ENCODE results near the gene KRT74. TPM values are rescaled to one million over a fixed set of nuclear protein-coding genes. Genes with fewer than 3 reads are reported as not detected.

The KRT74 gene
- total and polyA plus RNA-seq, 10 donors, result not detected

DNA sequence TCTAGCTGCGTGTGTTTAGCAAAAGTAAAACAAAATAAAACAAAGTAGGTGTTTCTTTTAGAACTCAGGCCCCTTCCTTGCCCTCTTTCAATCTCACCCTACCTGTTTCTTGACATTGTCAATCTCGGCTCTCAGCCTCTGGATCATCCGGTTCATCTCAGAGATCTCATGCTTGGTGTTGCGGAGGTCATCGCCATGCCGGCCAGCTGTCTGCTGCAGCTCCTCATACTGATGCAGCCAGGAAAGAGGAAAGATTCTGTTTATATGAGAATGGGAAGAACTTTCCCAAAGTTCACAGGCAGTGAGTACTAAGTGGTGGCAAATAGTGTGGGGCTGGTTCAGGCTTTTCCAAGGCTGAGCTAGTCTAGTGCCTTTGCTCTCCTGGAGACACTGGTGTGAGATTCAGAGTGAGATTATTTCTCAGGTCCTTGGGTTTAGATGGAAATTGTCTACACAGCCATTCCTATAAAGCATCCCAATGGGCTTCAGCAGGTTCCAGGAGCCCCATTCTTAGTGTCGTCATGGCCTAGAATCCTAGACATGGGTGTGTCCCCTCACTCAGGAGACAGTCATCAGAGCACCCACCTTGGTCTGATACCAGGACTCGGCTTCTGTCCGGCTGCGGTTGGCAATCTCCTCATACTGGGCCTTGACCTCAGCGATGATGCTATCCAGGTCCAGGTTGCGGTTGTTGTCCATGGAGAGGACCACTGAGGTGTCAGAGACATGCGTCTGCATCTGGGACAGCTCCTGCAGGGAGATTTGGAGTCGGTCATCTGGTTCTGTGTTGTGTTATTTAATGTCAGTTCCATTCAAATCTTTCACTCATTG lies 56.4 kb downstream of the KRT74 start:
- peaks cover 0 to 17% (median 0%) of the 10 kb centered on the region in 7 donors for H3K27me3 ChIP-seq (replicated peaks in 1 of 7)
- TF ChIP-seq POLR2AphosphoS5 (IDR thresholded peaks at IDR 0.05), result no peak
- no peak for TF ChIP-seq POLR2A (IDR thresholded peaks at IDR 0.05)
- TF ChIP-seq, protein P1, sequence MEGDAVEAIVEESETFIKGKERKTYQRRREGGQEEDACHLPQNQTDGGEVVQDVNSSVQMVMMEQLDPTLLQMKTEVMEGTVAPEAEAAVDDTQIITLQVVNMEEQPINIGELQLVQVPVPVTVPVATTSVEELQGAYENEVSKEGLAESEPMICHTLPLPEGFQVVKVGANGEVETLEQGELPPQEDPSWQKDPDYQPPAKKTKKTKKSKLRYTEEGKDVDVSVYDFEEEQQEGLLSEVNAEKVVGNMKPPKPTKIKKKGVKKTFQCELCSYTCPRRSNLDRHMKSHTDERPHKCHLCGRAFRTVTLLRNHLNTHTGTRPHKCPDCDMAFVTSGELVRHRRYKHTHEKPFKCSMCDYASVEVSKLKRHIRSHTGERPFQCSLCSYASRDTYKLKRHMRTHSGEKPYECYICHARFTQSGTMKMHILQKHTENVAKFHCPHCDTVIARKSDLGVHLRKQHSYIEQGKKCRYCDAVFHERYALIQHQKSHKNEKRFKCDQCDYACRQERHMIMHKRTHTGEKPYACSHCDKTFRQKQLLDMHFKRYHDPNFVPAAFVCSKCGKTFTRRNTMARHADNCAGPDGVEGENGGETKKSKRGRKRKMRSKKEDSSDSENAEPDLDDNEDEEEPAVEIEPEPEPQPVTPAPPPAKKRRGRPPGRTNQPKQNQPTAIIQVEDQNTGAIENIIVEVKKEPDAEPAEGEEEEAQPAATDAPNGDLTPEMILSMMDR (IDR thresholded peaks at IDR 0.05 in 8 of 11, conservative IDR thresholded peaks at IDR 0.05 in 3 of 11), result no peak
- no peaks in the 10 kb centered on the region for H3K9me3 ChIP-seq
- intact Hi-C loops (cut with DNase I; ENCODE audit: low total_unique reads), result no loop called here
- DNase-seq, result no peak
- no peak overlapping the region for H3K27ac ChIP-seq
- no peaks in the 10 kb centered on the region for H3K4me1 ChIP-seq
- 89 to 92% (median 90%) methylated on average over 12 to 14 of the region's 14 CpGs for WGBS, 5 donors
- H3K36me3 ChIP-seq, result no peaks in the 10 kb centered on the region
- no peak overlapping the region for H3K4me3 ChIP-seq

DNA sequence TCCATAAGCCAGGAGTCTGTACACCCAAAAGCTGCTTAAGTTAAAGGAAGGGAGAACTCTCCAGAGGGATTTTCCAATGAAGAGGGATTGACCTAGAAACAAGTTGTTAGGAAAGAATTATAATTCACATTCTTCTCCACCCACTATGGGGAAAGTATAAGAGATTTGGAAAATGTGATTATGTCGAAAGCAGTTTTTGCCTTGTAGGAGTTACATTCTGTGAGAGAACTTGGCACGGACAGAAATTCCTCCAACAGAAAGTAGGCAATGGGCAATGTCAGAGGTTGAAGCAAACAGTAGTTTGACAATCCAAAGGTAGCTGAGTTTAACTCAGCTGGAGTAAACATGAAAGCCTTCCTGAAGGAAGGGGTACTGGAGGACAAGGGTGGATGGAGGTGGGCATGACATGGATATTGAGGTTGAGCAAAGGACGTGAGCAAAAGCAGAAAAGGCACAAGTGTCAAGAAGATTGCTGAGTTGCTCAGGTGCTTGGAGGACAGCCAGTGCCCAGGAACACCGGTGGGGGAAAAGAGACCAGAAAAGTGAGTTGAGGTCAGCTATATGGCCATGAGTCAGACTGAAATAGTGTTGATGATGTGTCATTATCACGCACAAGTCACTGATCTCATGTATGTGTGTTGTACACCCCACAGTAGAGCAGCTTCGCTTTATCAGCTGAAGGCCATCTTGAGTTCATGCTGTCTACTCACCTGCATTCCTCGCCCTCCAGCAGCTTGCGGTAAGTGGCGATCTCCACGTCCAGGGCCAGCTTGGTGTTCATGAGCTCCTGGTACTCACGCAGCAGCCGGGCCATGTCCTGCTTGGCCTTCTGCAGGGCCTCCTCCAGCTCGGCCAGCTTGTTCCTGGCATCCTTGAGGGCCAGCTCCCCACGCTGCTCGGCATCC lies 57.5 kb downstream of the KRT74 start:
- TF ChIP-seq POLR2A (IDR thresholded peaks at IDR 0.05), result no peak
- TF ChIP-seq, protein P1 (IDR thresholded peaks at IDR 0.05 in 8 of 11, conservative IDR thresholded peaks at IDR 0.05 in 3 of 11), result no peak
- TF ChIP-seq POLR2AphosphoS5 (IDR thresholded peaks at IDR 0.05), result no peak
- H3K27ac ChIP-seq, result peak overlapping the region in 6 of 8 donors; percentile 6 to 48 (median 24)
- WGBS, 5 donors, result 82 to 89% (median 85%) methylated on average over 14 to 15 of the region's 15 CpGs
- DNase-seq, result no peak
- no peaks in the 10 kb centered on the region for H3K36me3 ChIP-seq
- H3K4me3 ChIP-seq, result no peak overlapping the region
- H3K27me3 ChIP-seq (replicated peaks in 1 of 7), result peaks cover 0 to 19% (median 0%) of the 10 kb centered on the region in 7 donors
- peaks cover 0 to 4% (median 2%) of the 10 kb centered on the region in 8 donors for H3K9me3 ChIP-seq
- H3K4me1 ChIP-seq, result no peaks in the 10 kb centered on the region
- intact Hi-C loops (cut with DNase I; ENCODE audit: low total_unique reads), result no loop called here

Other genes with a start within 250 kb of the KRT74 start
- under 1 TPM in 1 of 7 donors, not detected in 6; 0.52 TPM for gene KRT85, start 206.4 kb downstream of the KRT74 start, total RNA-seq
- not detected for gene KRT85, start 206.4 kb downstream of the KRT74 start, polyA plus RNA-seq
- gene KRT84, start 188.2 kb downstream of the KRT74 start, total RNA-seq, result under 1 TPM in 1 of 7 donors, not detected in 6; 0.52 TPM
- not detected for gene KRT84, start 188.2 kb downstream of the KRT74 start, polyA plus RNA-seq
- gene KRT82, start 167.5 kb downstream of the KRT74 start, total RNA-seq, result not detected
- gene KRT82, start 167.5 kb downstream of the KRT74 start, polyA plus RNA-seq, result under 1 TPM in 1 of 3 donors, not detected in 2; 0.04 TPM
- gene KRT75, start 139.5 kb downstream of the KRT74 start, total RNA-seq, result not detected
- not detected for gene KRT75, start 139.5 kb downstream of the KRT74 start, polyA plus RNA-seq
- gene KRT6B, start 121.7 kb downstream of the KRT74 start, total RNA-seq, result not detected
- gene KRT6B, start 121.7 kb downstream of the KRT74 start, polyA plus RNA-seq, result under 1 TPM; 0.03 to 0.10 (median 0.04) TPM
- not detected for gene KRT6C, start 100.0 kb downstream of the KRT74 start, total RNA-seq
- gene KRT6C, start 100.0 kb downstream of the KRT74 start, polyA plus RNA-seq, result under 1 TPM; 0.03 to 0.07 (median 0.06) TPM
- not detected for gene KRT6A, start 80.6 kb downstream of the KRT74 start, total RNA-seq
- under 1 TPM; 0.42 to 0.83 (median 0.45) TPM for gene KRT6A, start 80.6 kb downstream of the KRT74 start, polyA plus RNA-seq
- gene KRT5, start 53.4 kb downstream of the KRT74 start, total RNA-seq, result 1 to 10 TPM in 2 of 7 donors, under 1 TPM in 2, not detected in 3; 0.23 to 1.5 (median 0.85) TPM
- gene KRT5, start 53.4 kb downstream of the KRT74 start, polyA plus RNA-seq, result 1 to 10 TPM in 1 of 3 donors, under 1 TPM in 2; 0.93 to 1.9 (median 0.96) TPM
- gene KRT71, start 20.7 kb downstream of the KRT74 start, total RNA-seq, result not detected
- not detected for gene KRT71, start 20.7 kb downstream of the KRT74 start, polyA plus RNA-seq
- 1 to 10 TPM in 2 of 7 donors, under 1 TPM in 4, not detected in 1; 0.52 to 2.2 (median 0.78) TPM for gene KRT72, start 27.6 kb upstream of the KRT74 start, total RNA-seq
- gene KRT72, start 27.6 kb upstream of the KRT74 start, polyA plus RNA-seq, result 1 to 10 TPM in 2 of 3 donors, under 1 TPM in 1; 0.86 to 1.7 (median 1.4) TPM
- 1 to 10 TPM in 3 of 7 donors, under 1 TPM in 4; 0.13 to 1.4 (median 0.59) TPM for gene KRT73, start 44.7 kb upstream of the KRT74 start, total RNA-seq
- under 1 TPM; 0.04 to 0.20 (median 0.16) TPM for gene KRT73, start 44.7 kb upstream of the KRT74 start, polyA plus RNA-seq
- gene KRT2, start 78.4 kb upstream of the KRT74 start, total RNA-seq, result under 1 TPM in 3 of 7 donors, not detected in 4; 0.13 to 0.52 (median 0.26) TPM
- under 1 TPM; 0.07 to 0.45 (median 0.42) TPM for gene KRT2, start 78.4 kb upstream of the KRT74 start, polyA plus RNA-seq
- 1 to 10 TPM in 2 of 7 donors, under 1 TPM in 3, not detected in 2; 0.58 to 2.4 (median 0.68) TPM for gene KRT1, start 106.6 kb upstream of the KRT74 start, total RNA-seq
- under 1 TPM in 1 of 3 donors, not detected in 2; 0.05 TPM for gene KRT1, start 106.6 kb upstream of the KRT74 start, polyA plus RNA-seq
- not detected for gene KRT77, start 129.7 kb upstream of the KRT74 start, total RNA-seq
- under 1 TPM in 1 of 3 donors, not detected in 2; 0.03 TPM for gene KRT77, start 129.7 kb upstream of the KRT74 start, polyA plus RNA-seq
- gene KRT76, start 203.5 kb upstream of the KRT74 start, total RNA-seq, result not detected
- not detected for gene KRT76, start 203.5 kb upstream of the KRT74 start, polyA plus RNA-seq
- not detected for gene KRT3, start 222.3 kb upstream of the KRT74 start, total RNA-seq
- gene KRT3, start 222.3 kb upstream of the KRT74 start, polyA plus RNA-seq, result not detected
- gene KRT4, start 240.3 kb upstream of the KRT74 start, total RNA-seq, result under 1 TPM in 1 of 7 donors, not detected in 6; 0.37 TPM
- 1 to 10 TPM in 2 of 3 donors, under 1 TPM in 1; 0.55 to 3.4 (median 1.4) TPM for gene KRT4, start 240.3 kb upstream of the KRT74 start, polyA plus RNA-seq